B cell (primary cell): ENCODE measurements around the gene WDFY4.

Source experiments
- EZH2 ChIP-seq: IDR thresholded peaks from 2 replicates; pipeline ENCODE4 v1.6.1; 2012; ENCODE audit warnings: borderline replicate concordance, low read depth, mild to moderate bottlenecking, moderate library complexity, low read length; ENCODE audit not compliant: insufficient read depth, poor library complexity, severe bottlenecking
- TF ChIP-seq, protein P1 (sequence below): fragments of 200-600 bp; IDR thresholded peaks from one replicate; pipeline ENCODE4 v1.8.0; 2022; ENCODE audit warnings: antibody characterized with exemption, mild to moderate bottlenecking

DNA sequence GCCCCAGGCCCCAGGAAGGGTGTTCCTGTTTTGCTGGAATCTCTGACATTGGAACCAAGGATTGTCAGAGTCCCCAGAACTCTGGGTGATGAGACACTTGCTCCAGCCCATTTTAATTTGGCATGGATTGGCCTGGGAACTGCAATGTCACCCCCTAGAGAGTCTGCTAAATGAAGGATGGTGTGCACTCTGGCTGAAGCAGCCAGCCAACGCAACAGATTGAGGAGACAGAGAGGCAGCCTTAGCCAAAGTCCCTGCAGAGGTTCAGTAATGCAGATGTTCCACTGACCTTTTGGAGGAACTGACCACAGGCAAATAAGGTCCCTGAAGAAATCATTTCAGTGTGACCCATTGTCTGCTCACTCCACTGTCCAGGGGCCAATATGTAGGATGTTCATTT, 241.6 kb downstream of the WDFY4 start:
- TF ChIP-seq, protein P1, sequence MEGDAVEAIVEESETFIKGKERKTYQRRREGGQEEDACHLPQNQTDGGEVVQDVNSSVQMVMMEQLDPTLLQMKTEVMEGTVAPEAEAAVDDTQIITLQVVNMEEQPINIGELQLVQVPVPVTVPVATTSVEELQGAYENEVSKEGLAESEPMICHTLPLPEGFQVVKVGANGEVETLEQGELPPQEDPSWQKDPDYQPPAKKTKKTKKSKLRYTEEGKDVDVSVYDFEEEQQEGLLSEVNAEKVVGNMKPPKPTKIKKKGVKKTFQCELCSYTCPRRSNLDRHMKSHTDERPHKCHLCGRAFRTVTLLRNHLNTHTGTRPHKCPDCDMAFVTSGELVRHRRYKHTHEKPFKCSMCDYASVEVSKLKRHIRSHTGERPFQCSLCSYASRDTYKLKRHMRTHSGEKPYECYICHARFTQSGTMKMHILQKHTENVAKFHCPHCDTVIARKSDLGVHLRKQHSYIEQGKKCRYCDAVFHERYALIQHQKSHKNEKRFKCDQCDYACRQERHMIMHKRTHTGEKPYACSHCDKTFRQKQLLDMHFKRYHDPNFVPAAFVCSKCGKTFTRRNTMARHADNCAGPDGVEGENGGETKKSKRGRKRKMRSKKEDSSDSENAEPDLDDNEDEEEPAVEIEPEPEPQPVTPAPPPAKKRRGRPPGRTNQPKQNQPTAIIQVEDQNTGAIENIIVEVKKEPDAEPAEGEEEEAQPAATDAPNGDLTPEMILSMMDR = no peak
- TF ChIP-seq EZH2 = no peak
